ENCODE data around the gene PAM. TPM values are rescaled to one million over a fixed set of nuclear protein-coding genes. Genes with fewer than 3 reads are reported as not detected.
A peak's percentile ranks its signal among the peaks of the same experiment; 100 is the strongest.

Gene PAM
- total RNA-seq, 1 experiment from 2014 or later: 257 TPM

DNA sequence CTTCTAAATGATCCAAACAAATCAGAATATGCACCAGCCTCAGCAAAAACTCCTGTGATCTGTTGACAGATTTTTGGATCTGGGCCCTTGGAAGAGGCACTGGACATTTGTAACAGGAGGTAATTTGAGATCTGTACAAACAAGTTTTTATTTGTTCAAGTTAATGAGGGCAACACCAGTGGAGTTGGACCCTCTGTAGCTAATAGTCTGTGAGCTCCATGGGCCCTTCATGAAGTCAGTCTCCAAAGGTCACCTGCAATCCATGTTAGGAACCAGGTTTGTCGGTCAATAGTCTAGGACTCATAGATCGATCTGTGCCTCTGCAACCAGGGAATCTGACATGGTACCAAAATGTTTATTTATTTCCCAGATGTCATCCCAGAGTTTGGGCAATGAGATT, 40.9 kb downstream of the PAM start:
- no peak for ATAC-seq
- intact Hi-C loops (cut with micrococcal nuclease): loop anchor here (1.0 to 10.0 kb wide), 2 partner anchors 42 to 211 kb away; no protein-coding TSS in a partner anchor

DNA sequence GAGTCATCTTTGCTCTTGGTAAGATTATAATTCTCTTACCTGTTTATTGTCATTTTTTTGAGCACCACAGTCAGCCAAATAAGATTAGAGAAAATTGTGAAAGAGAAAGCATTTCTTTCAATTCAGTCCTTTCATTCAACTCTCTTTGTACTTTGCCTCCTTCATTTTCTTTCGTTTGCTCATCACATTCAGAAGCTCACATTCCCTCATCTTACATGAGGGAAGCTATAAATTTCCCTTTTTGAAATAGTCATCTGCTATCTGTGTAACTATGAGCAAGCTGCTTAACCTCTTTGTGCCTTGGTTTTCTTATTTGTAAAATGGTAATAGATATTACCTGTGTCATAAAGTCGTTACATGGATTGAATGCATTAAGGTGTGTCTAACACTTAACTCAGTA, 41.4 kb downstream of the PAM start:
- ChIA-PET POLR2A (no interaction called here), CTCF (no interaction called here), RAD21 (ENCODE audit: low non-redundant PET in 1 of 2, low total read pairs in 2 of 2, uncharacterized antibody in 2 of 2, unreplicated experiment in 2 of 2) (no interaction called here)
- H2AFZ ChIP-seq (ENCODE audit: low read depth, low read length, poor library complexity, severe bottlenecking): no peak overlapping the region
- TF ChIP-seq, protein P1, sequence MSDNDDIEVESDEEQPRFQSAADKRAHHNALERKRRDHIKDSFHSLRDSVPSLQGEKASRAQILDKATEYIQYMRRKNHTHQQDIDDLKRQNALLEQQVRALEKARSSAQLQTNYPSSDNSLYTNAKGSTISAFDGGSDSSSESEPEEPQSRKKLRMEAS (IDR thresholded peaks at IDR 0.05): no peak
- TF ChIP-seq EGR1 (IDR thresholded peaks at IDR 0.05; ENCODE audit: low read depth): no peak
- TF ChIP-seq, protein P2, sequence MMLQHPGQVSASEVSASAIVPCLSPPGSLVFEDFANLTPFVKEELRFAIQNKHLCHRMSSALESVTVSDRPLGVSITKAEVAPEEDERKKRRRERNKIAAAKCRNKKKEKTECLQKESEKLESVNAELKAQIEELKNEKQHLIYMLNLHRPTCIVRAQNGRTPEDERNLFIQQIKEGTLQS (IDR thresholded peaks at IDR 0.05): no peak
- no peak for TF ChIP-seq POLR2AphosphoS5 (IDR thresholded peaks at IDR 0.05; ENCODE audit: low read depth, low read length)
- TF ChIP-seq CEBPB (IDR thresholded peaks at IDR 0.05; ENCODE audit: low read depth): no peak
- TF ChIP-seq, protein P3, sequence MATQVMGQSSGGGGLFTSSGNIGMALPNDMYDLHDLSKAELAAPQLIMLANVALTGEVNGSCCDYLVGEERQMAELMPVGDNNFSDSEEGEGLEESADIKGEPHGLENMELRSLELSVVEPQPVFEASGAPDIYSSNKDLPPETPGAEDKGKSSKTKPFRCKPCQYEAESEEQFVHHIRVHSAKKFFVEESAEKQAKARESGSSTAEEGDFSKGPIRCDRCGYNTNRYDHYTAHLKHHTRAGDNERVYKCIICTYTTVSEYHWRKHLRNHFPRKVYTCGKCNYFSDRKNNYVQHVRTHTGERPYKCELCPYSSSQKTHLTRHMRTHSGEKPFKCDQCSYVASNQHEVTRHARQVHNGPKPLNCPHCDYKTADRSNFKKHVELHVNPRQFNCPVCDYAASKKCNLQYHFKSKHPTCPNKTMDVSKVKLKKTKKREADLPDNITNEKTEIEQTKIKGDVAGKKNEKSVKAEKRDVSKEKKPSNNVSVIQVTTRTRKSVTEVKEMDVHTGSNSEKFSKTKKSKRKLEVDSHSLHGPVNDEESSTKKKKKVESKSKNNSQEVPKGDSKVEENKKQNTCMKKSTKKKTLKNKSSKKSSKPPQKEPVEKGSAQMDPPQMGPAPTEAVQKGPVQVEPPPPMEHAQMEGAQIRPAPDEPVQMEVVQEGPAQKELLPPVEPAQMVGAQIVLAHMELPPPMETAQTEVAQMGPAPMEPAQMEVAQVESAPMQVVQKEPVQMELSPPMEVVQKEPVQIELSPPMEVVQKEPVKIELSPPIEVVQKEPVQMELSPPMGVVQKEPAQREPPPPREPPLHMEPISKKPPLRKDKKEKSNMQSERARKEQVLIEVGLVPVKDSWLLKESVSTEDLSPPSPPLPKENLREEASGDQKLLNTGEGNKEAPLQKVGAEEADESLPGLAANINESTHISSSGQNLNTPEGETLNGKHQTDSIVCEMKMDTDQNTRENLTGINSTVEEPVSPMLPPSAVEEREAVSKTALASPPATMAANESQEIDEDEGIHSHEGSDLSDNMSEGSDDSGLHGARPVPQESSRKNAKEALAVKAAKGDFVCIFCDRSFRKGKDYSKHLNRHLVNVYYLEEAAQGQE (IDR thresholded peaks at IDR 0.05; ENCODE audit: low read depth): no peak
- TF ChIP-seq ZFX (IDR thresholded peaks at IDR 0.05): no peak
- no peak for TF ChIP-seq FOSL1 (IDR thresholded peaks at IDR 0.05; ENCODE audit: low read depth)
- DNase-seq (ENCODE audit: low read depth, low spot score): no peak
- peaks cover 82% of the 10 kb centered on the region for H3K79me2 ChIP-seq (ENCODE audit: insufficient read depth, low read length)
- H3K9me2 ChIP-seq (ENCODE audit: insufficient read depth): no peaks in the 10 kb centered on the region
- ATAC-seq: no peak
- peak overlapping the region; percentile 45; the same call in 1 of the 2 replicates for H3K27ac ChIP-seq (ENCODE audit: low read depth, low read length)
- H3K27me3 ChIP-seq (ENCODE audit: insufficient read depth, low read length): no peaks in the 10 kb centered on the region
- intact Hi-C loops (cut with micrococcal nuclease): loop anchor here (1.0 to 10.0 kb wide), 2 partner anchors 42 to 212 kb away; no protein-coding TSS in a partner anchor
- peaks cover 26 to 56% of the 10 kb centered on the region in 2 experiments for H3K4me1 ChIP-seq (ENCODE audit: control insufficient read depth in 1 of 2, insufficient read depth in 2 of 2, low read length in 2 of 2)
- no peaks in the 10 kb centered on the region for H3K36me3 ChIP-seq (ENCODE audit: control insufficient read depth in 1 of 2, insufficient read depth in 2 of 2, low read length in 2 of 2)
- no peak overlapping the region for H3K4me3 ChIP-seq (replicated peaks in 1 of 2; ENCODE audit: low read depth in 1 of 2, low read length in 2 of 2)
- no TSS peak for BruUV-seq (replicated peaks)
- H3K9ac ChIP-seq (ENCODE audit: low read length): no peak overlapping the region
- no peaks in the 10 kb centered on the region for H3K9me3 ChIP-seq (ENCODE audit: control insufficient read depth in 1 of 2, insufficient read depth in 1 of 2, low read depth in 1 of 2, low read length in 2 of 2)
- H3K4me2 ChIP-seq (ENCODE audit: low read length): no peak overlapping the region
- H4K20me1 ChIP-seq (ENCODE audit: insufficient read depth): 0 out of 2 replicates have a peak, but pooled peaks cover 4% of the 10 kb centered on the region

More for the DNA sequence above, 40.9 kb downstream of the PAM start:
- Histone ChIP-seq H3K9me3 (ENCODE audit: control insufficient read depth in 1 of 2, insufficient read depth in 1 of 2, low read depth in 1 of 2, low read length in 2 of 2) (no peaks in the 10 kb centered on the region), H3K27me3 (ENCODE audit: insufficient read depth, low read length) (no peaks in the 10 kb centered on the region), H3K27ac (ENCODE audit: low read depth, low read length) (peak overlapping the region; percentile 45; the same call in 1 of the 2 replicates), H2AFZ (ENCODE audit: low read depth, low read length, poor library complexity, severe bottlenecking) (no peak overlapping the region), H4K20me1 (ENCODE audit: insufficient read depth) (0 out of 2 replicates have a peak, but pooled peaks cover 4% of the 10 kb centered on the region), H3K36me3 (ENCODE audit: control insufficient read depth in 1 of 2, insufficient read depth in 2 of 2, low read length in 2 of 2) (no peaks in the 10 kb centered on the region), H3K79me2 (ENCODE audit: insufficient read depth, low read length) (peaks cover 80% of the 10 kb centered on the region), H3K9ac (ENCODE audit: low read length) (no peak overlapping the region), H3K4me3 (replicated peaks in 1 of 2; ENCODE audit: low read depth in 1 of 2, low read length in 2 of 2) (no peak overlapping the region), H3K4me2 (ENCODE audit: low read length) (no peak overlapping the region), H3K4me1 (ENCODE audit: control insufficient read depth in 1 of 2, insufficient read depth in 2 of 2, low read length in 2 of 2) (peaks cover 26 to 59% of the 10 kb centered on the region in 2 experiments), H3K9me2 (ENCODE audit: insufficient read depth) (no peaks in the 10 kb centered on the region)
- ChIA-PET POLR2A (no interaction called here), CTCF (no interaction called here), RAD21 (ENCODE audit: low non-redundant PET in 1 of 2, low total read pairs in 2 of 2, uncharacterized antibody in 2 of 2, unreplicated experiment in 2 of 2) (no interaction called here)
- no peak for TF ChIP-seq CEBPB (IDR thresholded peaks at IDR 0.05; ENCODE audit: low read depth)
- TF ChIP-seq, protein P3 (IDR thresholded peaks at IDR 0.05; ENCODE audit: low read depth): no peak
- TF ChIP-seq JUND (IDR thresholded peaks at IDR 0.05): no peak
- TF ChIP-seq RAD21 (IDR thresholded peaks at IDR 0.05; ENCODE audit: low read depth): no peak
- DNase-seq (ENCODE audit: low read depth, low spot score): no peak
- no TSS peak for BruUV-seq (replicated peaks)
